GM12865 (cell line): ENCODE results near the gene KIRREL3.

ENCODE experiments used
- DNase-seq: peaks from one replicate; pipeline ENCODE4 v3.0.0; 2010; ENCODE audit warnings: low read depth
- H3K4me3 ChIP-seq: 2 replicates; pipeline ENCODE4 v1.5.1; 2011; ENCODE audit warnings: mild to moderate bottlenecking, low read depth, low read length, control low read depth
- CTCF ChIP-seq: IDR thresholded peaks from 2 replicates; pipeline ENCODE4 v1.5.1; 2011; ENCODE audit warnings: low read length, control low read depth, low read depth, inconsistent platforms; ENCODE audit not compliant: insufficient read depth; ENCODE audit errors: missing control alignments

KIRREL3 gene

GRCh38 chr11:126992065-126992803 is 8.3 kb downstream of the KIRREL3 start:
- TF ChIP-seq CTCF = no peak
- H3K4me3 ChIP-seq = no peak overlapping the region
- no peak for DNase-seq

GRCh38 chr11:126991596-126991995 is 9.0 kb downstream of the KIRREL3 start:
- TF ChIP-seq CTCF = no peak
- no peak for DNase-seq
- H3K4me3 ChIP-seq = no peak overlapping the region

GRCh38 chr11:126990716-126991480 is 9.7 kb downstream of the KIRREL3 start:
- DNase-seq = no peak
- TF ChIP-seq CTCF = no peak
- no peak overlapping the region for H3K4me3 ChIP-seq

GRCh38 chr11:126989942-126990715 is 10.4 kb downstream of the KIRREL3 start:
- H3K4me3 ChIP-seq = no peak overlapping the region
- peak; percentile 68 for DNase-seq
- TF ChIP-seq CTCF = peak; percentile 98

- H3K4me3 ChIP-seq = no peak overlapping the region
- TF ChIP-seq CTCF = no peak
- no peak for DNase-seq
Measured at GRCh38 chr11:126988655-126989054, 11.9 kb downstream of the KIRREL3 start.

GRCh38 chr11:126981635-126982034 is 18.9 kb downstream of the KIRREL3 start:
- no peak overlapping the region for H3K4me3 ChIP-seq
- TF ChIP-seq CTCF = no peak
- no peak for DNase-seq
